GM19463 (cell line): Measurements from ENCODE around the gene PRDM12.

Experiments
- ATAC-seq: cut with Tn5 transposase; IDR thresholded peaks from one replicate; pipeline ENCODE4 v1.9.1; 2021; ENCODE audit warnings: mild to moderate bottlenecking, moderate library complexity; ENCODE audit not compliant: unreplicated experiment

Gene PRDM12

DNA sequence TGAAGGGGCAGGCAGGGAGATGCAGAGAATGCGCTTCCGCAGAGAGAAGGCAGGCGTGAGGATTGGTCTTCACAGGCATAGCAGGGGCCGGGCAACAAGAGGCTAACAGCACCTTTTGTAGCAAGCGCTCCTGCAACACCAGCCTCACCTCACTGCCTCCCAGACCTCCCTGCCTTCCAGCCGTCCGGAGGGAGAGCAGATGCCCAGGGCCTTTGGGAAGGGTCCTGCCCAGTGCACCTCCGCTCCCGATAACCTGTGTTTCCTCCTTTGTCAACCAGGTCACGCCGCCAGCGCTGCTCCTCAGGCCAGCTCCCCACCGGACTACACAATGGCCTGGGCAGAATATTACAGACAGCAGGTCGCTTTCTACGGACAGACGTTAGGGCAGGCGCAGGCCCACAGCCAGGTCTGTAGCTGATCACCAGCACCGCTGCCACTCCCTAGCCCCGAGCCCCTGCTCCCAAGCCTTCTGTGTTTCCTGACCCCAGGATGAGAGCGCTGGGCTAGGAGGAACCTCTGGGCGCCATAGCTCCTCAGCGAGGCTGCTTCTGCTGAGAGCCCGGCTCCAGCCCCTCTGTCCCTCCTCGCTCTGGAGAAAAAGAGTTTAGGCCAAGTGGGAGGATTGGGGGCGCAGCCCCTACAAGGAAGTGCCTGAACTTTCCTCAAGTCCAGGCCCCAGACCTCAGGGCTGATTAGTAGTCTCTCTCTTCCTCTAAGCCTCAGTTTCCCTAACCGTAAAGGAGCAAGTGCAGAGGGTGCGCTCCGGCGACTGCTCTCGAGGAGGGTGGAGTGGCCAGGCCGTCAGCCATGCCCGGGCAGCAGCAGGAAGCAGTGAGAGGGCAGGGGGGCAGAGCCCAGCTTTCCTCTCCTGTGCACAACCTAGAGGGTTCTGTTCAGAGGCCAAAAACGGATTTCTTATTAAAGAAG lies 28.4 kb upstream of the PRDM12 start:
- ATAC-seq: no peak

DNA sequence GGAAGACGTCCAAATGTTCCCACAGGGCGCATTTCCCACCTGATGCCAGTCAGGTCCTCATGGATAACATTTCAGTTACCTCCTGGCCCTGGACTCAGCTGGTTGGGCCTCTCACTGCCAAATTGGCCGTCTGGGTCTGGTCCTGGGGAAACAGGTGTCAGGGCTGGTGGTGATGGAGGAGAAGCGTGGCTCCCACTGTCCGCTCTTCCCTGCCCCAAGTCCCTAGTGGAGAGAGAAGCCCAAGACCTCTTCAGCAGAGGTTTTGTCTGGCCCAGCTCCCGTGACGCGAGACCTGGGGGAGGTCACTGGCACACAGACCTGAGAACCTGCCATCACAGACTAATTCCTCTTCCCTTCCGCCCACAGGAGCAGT lies 27.8 kb upstream of the PRDM12 start:
- ATAC-seq: no peak

DNA sequence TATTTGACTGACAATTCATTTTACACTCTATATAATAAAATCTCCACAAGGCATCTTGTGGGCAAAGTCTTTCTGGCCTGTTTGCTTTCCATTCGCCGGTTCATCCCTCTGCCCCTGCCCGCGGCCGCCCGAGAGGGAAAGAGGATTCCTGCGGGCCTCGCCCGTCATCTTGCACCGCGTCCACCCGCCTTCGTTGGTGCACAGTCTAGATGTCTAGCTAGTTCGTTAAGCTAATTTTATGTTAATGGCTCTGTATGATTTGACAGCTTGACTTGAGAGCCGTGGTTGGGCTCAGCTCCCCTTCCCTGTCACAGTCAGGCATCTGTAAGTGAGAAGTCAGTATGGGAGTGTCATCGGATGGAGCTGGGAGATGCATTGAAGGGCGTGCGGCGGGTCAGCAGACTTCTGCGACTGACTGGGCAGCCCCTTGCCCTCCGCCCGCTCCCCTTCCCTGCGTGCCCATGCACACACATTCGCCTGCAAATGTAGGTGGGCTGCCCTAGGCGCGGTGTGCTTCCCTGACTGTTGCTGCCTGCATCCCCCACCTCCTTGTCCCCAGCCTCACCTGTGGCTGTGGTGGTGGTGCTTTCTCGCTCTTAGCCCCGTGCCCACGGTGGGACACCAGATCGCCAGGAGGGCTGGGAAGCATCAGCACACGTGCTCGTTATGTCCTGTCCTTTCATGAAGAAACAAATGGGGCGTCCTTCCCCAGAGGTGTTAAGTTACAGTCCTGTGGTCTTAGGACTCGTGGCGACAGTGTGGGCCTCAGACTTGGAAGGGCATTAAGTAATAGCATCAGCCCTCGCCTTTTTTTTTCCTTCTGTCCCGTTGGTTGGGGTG lies 25.9 kb upstream of the PRDM12 start:
- ATAC-seq: no peak

DNA sequence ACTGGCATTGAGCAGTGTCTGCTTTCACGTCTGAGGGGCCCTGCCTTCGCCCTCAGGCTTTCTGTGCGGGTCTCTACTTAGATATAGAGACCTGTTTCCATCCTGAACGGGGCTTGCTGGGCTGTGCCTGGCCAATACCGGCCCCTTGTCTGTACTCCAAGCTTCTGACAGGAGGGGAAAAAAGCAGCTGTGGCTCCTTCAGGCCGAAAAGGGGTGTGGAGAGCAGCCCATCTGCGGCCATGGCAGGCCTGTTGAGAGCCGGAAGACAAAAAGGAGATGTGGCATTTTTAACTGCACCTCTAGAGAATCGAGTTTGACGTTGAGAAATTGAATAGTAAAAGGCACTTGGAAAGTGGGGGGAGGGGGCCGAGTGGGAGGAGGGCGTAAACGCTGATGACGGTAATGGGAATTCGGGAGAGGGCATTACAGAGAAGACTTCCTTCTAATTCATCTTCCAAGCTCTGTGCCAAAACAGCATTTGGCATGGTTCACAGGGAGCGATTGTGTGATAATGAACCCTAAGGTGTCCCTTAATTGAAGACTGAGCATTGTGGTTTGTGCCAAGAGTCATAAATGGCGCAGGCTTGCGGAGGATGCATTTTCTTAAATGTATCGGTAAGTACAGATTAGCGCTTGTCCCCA lies 25.1 kb upstream of the PRDM12 start:
- no peak for ATAC-seq

DNA sequence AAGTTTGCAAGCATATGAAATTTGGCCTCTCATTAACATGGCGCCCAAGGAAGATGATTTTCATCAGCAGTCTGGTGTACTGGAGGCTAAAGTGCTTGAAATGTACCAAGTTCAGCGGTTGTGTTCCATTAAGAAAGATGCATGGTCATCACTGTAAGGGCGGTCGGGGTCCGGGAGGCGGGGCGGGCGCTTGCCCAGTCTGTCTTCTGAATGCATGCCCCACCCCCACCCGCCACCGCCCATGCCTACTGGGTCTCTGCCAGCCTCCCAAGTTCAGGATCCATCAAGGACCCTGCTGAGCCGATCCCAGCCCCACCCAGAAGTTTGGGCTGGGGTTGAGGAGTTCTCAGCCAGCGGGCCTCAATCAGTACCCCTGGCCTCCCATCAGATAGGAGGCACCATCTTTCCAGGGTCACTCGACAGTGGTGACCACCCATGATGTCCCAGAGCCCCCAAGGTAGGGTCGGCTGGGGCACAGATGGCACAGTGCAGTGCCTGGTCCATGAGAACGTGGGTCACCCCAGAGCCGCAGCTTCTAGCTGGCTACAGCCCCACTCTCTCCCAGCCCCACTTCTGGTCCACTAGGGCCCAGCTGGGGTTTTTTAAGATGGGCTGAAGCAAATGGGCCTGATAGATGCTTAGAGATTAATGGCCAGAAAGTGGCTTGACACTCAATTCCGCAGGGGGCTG lies 24.4 kb upstream of the PRDM12 start:
- no peak for ATAC-seq

DNA sequence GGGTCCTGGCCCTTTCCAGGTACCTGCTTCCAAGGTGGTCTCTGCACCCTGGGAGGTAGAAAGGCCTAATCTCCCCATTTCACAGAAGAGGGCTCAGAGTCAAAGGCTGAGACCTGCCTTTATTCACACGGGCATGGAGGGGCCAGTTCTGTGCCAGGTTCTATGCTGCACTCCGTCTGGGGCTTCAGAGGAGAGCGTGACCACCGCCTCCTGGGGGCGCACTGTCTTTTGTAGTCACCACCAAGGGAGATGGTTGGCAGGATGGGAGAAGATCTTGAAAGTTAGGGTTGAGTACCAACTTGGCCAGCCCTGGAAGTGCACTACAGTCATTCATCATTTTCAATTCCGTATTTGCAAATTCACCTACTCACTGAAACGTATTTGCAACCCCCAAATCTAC lies 23.7 kb upstream of the PRDM12 start:
- no peak for ATAC-seq

DNA sequence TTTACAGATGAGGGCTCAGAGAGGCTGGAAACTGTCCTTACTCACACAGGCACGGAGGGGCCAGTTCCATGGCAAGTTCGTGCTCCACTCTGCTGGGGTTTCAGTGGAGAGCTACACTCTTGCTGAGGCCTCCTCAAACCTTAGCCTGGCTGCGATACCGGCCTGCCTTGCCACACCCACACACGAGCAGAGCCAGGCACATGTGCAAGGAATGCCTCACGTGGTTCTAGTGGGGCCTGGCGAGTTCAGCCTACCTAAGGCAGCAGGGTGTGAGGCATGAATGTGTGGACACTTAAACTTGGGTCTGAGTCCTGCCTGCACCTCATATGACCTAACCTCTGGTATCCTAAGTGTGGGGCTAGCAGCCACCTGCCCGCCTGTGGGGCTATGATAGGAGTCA lies 21.5 kb upstream of the PRDM12 start:
- no peak for ATAC-seq

DNA sequence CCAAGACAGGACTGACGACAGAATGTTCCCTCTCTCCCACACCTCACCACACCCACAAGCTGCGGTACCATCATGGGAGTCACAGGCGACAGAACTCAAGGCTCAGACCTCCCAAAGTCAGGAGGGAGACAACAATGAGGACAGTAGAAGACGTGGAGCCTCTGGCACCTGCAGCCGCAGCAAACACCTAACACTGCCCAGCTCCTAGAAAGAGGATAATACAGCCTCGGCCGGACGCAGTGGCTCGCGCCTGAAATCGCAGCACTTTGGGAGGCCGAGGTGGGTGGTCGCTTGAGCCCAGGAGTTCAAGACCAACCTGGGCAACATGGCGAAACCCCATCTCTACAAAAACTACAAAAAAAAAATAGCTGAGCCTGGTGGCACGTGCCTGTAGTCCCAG lies 13.2 kb upstream of the PRDM12 start:
- ATAC-seq: no peak

DNA sequence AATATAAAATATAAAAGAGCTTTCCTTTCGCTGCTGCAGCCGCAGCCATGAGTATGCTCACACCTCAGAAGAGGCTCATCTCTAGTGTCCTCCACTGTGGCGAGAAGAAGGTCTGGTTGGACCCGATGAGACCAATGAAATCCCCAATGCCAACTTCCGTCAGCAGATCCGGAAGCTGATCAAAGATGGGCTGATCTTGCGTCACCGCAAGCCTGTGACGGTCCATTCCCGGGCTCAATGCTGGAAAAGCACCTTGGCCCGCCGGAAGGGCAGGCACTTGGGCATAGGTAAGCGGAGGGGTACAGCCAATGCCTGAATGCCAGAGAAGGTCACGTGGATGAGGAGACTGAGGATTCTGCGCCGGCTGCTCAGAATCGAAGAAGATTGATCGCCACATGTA lies 12.6 kb upstream of the PRDM12 start:
- ATAC-seq: no peak

DNA sequence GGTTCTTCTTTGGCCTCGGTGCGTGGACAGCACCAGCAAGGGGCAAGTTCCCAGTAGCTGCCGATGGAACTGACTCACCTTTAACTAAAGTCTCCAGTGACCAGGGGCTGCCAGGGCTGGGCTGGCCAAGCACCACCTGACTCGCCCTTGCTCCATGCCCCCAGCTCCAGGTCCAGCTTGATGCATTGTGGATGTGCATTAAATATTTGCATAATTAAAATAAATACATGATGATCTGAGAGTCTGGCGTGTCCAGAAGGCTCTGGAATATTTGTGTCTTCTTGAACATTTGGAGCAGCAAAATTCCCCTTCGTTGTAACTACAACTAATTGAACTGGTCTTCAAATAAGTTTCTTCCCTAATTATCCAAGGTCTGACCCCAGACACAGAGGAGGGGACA lies 9.5 kb upstream of the PRDM12 start:
- no peak for ATAC-seq

DNA sequence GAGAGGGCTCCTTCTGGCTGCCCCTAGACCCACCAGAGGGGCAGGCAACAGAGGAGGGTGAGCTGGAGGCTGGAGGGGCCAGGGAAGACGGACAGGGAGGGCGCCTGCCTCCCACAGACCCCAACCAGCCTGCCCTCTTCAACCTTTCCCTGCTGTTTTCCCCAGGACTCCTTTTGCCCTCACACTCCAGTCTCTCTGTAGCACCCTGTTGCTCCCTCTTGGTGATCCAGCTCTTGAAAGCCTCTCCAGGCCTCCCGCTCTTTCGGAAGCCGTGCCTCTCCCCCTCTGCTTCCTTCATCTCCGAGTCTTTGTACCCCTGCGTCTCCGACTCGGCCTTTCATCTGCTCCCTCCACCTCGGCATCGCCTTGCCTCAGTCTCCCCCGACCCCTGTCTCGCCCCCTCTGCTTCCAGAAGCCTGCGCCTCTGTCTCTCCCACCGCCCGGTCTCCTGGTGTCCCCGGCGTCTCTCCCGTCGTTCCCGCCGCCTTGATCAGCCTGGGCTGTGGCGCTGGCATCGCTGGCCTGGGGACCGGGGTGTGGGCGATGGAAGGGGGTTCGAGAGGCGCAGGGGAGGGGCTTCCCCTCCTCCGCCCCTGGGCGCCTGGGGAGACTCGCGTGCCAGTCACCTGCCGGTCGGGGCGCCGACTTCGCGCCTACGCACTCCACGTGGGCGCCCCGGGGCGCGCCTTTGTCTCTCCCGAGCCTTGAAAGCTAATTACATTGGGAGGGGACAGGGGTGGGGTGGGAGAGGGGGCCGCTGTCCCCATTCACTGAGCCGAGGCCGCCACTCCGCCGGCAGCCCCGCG lies 5.3 kb upstream of the PRDM12 start:
- ATAC-seq: no peak

DNA sequence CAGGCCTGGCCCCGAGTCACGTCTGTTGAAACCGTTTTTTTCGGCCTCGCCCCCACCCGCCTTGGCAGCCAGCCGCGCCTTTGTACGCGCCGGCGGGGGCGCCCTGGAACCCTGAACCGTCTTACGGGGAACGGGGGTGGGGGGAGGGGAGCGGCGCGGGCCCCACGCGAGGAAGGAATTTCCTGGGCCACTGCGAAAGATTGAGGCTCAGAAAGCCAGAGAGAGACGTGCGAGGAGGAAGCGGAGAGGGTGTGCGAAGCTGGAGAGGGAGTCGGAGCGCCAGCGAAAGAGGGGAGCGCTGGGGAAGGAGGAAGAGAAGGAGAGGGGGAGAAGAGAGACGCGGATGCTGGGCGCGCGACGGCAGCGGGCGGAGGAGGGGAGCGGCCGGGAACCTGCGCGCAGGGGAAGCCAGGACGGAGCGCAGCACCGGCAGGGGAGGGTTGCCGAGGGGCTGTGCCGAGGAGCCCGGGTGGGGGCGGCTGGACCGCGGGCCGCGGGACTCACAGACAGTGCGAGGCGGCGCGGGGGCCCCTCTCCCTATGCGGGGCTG lies 4.6 kb upstream of the PRDM12 start:
- no peak for ATAC-seq

DNA sequence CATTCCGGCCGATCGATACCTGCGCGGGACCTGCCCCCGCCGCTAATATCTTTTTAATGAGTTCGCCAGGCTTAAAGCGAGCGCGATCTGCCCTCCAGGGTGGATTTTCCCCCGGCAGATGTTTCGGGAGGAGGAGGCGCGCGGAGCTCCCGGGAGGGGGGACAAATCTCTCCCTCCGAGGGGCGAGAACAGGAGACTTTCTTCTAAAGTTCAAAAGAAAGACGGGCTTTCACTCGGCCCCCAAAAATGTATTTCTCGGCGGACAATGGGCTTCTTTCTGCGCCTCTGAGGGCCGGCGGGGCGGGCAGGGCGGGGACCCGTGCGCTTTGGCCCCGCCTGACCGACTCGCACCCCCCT lies 4.1 kb upstream of the PRDM12 start:
- no peak for ATAC-seq

DNA sequence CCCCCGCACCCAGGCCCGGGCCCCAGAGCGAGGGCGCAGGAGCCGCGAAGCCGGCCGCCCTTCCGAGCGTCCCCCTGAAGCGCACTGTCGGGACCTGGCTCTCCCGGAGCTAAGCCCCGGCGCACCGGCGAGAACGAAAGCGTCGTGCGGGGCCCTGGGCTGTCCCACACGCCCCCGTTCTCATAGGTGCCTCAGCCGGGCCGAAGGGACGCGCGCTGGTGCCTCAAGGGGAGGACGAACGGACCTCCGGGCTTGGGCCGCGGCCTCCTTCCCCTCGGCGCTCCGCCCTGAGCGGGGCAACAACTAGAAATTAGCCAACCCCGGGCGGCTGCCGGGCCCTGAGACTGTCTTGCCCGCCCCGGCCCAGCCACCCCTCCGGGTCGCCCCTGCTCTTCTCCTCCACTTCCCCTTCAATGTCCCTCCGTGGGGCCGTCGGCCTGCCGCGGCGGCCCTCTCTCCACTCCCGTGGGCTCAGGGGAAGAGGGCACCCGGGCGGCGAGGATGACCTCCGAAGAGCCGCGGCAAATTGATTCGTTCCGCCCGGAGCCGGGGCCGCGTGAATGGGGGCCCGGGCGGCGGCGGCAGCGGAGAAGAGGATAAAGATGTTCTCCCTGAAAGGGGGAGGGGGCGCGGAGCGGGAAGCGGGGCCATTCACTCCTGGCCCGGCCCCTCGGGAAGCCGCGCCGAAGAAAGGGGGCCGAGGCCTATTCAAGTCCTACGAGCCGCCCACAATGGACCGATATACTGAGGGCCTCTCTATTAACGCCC lies 3.5 kb upstream of the PRDM12 start:
- ATAC-seq: no peak

DNA sequence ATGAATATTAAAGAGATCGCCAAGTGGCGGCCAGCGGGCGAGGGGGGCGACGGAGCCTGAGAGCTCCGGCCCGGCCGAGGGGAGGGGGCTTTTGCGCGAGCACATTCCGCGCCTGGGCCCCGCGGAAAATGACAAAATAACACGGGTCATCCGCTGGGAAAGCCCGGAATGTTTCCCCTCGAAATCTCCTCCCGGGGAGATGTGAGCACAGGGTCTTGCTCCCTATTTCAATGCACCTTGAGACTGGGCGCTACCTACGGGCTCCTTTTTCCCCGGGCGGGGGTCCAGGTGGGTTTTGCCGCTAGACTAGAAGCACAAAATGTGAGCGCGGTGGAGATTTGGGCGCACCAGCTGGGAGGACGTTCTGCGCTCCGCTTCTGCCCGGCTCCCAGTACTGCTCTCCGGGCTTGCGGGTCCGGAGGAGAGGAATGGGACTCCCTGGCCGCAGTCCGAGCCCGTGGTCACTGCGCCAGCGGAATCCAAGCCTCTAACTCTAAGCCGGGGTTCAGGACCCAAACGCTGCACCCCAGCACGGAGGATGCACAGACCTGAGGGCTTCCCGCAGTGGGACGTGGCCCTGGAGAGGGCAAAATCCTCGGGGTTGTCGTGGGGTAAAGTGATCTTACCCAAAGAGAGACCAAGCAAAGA lies 2.8 kb upstream of the PRDM12 start:
- no peak for ATAC-seq

DNA sequence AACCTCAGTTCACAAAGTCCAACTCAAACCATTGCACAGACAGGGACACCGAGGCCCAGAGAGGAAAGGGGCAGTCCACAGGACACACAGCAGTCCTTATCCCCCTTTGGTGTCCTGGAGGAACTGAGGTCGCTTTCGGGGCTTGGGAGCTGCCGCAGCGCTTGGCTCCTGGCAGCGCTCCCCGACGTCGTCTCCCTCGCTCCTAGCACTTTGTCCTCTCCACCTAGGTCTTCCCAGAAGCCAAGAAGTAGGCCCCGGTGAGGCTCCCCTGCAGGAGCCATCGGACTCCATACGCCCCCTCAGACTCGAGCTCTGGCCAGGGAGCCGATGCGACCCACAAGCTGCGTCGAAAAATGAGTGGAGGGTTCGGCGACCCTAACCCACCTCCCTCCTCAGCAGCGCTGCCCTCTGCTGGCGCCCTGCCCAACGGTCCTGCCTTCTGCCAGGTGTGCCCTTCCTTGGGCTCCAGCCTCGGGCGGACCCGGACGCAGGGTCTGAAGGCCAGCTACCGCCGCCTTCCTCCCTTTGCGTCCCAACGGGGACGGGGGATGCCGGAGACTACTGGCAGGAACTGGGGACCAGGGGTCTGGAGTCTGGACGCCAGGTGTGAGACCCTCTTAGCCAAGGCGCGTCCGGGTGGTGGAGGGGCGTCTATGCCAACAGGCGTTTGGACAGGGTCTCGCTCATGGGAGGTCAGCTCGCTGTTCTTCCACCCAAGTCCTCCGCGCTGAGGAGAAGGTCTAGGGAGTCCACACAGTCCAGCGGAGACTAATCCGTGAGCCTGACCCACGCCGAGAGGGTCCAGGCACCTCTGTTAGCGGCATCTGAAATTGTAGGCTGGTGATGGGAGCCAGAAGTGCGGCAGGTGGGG lies 2.1 kb upstream of the PRDM12 start:
- ATAC-seq: no peak

DNA sequence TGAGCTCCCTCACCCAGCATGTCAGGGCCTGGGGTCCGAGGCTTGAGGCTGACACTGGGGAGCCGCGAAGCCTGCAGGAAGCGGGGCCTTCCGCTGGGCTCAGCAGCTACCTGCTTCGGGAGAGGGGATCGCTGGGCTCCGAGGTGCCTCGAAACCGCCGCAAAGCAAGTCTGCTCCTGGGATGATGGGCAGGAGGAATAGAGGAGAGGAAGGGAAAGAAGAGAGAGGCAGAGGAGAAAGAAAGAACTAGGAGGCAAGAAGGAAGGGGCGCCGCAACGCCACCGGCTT lies 1.5 kb upstream of the PRDM12 start:
- no peak for ATAC-seq
